GM18868 (cell line): Measurements from ENCODE around the gene SRA1.
A peak's percentile ranks its signal among the peaks of the same experiment; 100 is the strongest.

Experiments
- ATAC-seq: cut with Tn5 transposase; IDR thresholded peaks from one replicate; pipeline ENCODE4 v1.9.1; 2021; ENCODE audit warnings: mild to moderate bottlenecking, moderate library complexity; ENCODE audit not compliant: unreplicated experiment

The SRA1 gene

DNA sequence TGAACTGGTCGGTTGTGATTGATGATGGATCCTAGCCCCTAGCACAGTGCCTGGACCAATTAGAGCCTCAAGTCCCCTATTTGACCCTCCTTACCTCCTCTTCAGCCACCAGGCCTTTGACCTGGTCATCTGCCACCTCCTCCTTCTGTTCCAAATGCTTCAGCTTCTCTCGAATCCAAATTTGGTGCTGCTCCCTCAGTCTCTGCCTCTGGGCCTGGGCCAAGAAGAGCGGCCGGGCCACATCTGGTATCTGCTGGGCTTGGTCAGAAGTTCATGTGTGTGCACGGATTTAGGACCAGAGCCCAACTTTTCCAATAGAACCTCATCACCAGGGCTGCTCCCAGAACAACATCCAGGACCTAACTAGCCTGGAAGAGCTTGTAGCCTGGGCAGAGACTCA is 13.8 kb upstream of the SRA1 start:
- no peak for ATAC-seq

DNA sequence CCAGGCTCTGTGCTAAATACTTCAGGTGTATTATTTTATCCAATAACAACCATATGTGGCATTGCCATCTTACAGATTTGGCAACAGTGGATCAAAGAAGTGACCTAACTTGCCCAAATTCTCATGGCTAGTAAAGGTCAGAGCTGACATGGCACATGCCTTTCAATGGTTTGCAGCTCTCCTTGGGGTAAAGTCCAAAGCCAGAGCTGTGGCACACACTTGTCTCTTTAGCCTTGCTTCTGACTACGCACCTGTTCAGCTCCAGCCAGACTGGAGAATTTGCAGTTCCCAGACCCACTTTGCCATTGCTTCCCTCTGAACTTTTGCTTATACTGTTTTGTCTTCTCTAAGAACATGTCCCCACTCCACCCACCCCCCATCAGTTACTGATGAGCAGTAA is 13.2 kb upstream of the SRA1 start:
- no peak for ATAC-seq

DNA sequence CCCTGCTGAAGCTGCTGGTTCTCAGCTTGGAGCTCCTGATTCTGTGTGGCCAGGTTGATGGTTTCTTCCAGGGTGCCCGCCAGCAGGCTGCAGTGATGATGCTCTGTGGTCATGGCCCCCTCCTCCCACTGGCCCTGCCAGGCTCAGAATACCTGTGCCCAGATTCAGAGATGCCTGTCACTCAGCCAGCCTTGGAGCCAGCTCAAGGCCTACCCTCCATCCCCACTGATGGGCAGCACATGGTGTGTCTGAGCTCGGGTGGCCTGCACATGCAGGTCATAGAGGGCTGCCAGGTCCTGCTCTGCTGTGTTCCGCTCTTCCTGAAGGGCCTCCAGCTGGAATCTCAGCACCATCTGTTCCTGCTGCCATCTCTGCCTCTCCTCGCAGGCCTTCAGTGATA is 12.8 kb upstream of the SRA1 start:
- ATAC-seq = no peak

DNA sequence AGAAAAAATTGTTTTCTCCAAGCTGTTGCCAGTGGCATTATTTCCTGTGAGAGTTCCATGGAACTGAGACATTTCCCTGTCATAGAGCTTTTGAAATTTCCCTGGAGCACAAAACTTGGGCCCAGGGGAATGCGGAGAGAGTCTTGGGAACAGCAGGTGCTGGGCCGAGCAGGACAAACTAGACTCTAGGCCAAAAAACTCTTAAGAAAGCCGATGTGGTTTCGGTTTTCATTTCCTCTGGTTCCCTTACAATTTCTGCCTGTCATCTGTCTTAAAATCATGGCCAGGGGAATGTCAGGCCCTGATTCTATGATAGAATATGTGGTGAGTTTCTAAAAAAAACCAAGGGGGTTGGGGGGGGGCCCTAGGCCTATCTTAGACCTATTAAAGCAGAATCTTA is 11.9 kb upstream of the SRA1 start:
- ATAC-seq = peak; percentile 26

DNA sequence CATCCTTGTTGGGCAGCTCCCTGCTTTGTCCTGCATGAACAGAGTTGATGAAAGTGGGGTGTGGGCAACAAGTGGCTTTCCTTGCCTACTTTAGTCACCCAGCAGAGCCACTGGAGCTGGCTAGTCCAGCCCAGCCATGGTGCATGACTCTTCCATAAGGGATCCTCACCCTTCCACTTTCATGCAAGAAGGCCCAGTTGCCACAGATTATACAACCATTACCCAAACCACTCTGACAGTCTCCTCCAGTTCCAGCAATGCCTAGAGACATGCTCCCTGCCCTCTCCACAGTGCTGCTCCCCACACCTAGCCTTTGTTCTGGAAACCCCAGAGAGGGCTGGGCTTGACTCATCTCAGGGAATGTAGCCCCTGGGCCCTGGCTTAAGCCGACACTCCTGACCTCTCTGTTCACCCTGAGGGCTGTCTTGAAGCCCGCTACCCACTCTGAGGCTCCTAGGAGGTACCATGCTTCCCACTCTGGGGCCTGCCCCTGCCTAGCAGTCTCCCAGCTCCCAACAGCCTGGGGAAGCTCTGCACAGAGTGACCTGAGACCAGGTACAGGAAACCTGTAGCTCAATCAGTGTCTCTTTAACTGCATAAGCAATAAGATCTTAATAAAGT is 11.3 kb upstream of the SRA1 start:
- no peak for ATAC-seq

DNA sequence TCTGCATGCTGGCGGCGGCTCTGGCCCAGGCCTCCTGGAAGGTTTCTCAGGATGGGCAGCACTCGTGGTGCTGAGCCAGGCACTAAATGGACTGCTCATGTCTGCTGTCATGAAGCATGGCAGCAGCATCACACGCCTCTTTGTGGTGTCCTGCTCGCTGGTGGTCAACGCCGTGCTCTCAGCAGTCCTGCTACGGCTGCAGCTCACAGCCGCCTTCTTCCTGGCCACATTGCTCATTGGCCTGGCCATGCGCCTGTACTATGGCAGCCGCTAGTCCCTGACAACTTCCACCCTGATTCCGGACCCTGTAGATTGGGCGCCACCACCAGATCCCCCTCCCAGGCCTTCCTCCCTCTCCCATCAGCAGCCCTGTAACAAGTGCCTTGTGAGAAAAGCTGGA is 10.6 kb upstream of the SRA1 start:
- no peak for ATAC-seq

DNA sequence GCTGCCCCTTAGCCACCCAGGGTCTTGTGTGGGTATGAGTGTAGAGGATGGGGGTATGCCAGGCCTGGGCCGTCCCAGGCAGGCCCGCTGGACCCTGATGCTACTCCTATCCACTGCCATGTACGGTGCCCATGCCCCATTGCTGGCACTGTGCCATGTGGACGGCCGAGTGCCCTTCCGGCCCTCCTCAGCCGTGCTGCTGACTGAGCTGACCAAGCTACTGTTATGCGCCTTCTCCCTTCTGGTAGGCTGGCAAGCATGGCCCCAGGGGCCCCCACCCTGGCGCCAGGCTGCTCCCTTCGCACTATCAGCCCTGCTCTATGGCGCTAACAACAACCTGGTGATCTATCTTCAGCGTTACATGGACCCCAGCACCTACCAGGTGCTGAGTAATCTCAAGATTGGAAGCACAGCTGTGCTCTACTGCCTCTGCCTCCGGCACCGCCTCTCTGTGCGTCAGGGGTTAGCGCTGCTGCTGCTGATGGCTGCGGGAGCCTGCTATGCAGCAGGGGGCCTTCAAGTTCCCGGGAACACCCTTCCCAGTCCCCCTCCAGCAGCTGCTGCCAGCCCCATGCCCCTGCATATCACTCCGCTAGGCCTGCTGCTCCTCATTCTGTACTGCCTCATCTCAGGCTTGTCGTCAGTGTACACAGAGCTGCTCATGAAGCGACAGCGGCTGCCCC is 10.0 kb upstream of the SRA1 start:
- ATAC-seq = no peak

DNA sequence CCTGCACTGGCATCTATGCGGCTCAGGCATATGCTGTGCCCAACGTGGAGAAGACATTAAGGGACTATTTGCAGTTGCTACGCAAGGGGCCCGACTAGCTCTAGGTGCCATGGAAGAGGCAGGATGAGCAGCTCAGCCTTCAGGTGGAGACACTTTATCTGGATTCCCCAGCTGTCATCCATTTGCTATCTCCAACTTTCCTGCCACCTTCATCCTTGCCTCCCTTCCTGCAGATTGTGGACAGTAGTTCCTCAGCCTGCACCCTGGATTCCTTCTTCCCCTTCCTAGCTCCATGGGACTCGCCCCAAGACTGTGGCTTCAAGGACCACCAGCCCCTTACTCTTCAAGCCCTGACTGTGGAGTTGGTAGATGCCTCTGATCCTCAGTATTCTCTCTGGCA is 9.4 kb upstream of the SRA1 start:
- no peak for ATAC-seq

DNA sequence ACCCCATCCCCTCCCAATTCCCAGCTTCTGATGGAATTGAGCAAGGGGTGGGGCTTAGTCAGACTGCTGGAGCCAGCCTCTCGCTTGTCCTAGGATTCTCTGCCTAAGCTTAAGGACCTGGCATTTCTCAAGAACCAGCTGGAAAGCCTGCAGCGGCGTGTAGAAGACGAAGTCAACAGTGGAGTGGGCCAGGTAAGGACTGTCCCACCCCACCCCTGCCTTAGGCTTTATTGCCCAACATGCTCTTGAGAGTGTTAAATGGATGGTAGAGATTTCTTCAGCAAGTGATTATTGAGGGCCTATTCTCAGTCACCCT is 8.5 kb upstream of the SRA1 start:
- no peak for ATAC-seq

DNA sequence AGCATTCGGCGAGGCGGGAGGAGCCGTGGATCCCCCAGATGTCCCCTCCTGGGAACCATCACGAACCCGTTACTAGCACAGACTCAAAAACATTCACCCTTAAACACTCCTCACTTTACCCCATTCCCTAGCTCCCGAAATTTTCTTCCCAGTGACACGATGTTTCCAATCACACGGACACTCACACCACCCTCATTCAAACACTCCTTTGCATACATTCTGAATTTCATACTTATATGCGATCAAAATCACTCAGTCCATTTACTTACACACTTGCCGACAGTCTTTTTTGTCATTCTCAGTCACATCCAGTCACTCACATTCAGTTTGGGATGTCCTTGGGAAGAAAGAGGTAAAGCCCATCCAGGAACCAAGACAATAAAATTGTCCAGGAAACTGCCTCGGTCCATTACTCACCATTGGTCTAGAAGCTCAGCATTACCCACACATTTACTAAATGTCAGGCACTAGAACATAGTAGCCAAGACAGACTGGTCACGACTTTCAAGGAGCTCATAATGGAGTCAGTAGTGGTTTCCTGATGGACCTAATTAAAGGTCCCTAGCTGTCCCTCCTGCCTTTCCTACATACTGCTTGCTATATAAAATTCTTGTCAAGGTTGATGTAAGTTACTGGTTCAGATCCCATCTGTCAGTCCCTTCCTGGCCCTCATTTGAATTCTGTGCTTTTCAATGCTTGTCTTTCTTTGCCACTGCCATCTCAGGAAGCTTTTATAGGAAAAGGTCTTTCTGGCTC is 7.9 kb upstream of the SRA1 start:
- peak; percentile 0 for ATAC-seq

DNA sequence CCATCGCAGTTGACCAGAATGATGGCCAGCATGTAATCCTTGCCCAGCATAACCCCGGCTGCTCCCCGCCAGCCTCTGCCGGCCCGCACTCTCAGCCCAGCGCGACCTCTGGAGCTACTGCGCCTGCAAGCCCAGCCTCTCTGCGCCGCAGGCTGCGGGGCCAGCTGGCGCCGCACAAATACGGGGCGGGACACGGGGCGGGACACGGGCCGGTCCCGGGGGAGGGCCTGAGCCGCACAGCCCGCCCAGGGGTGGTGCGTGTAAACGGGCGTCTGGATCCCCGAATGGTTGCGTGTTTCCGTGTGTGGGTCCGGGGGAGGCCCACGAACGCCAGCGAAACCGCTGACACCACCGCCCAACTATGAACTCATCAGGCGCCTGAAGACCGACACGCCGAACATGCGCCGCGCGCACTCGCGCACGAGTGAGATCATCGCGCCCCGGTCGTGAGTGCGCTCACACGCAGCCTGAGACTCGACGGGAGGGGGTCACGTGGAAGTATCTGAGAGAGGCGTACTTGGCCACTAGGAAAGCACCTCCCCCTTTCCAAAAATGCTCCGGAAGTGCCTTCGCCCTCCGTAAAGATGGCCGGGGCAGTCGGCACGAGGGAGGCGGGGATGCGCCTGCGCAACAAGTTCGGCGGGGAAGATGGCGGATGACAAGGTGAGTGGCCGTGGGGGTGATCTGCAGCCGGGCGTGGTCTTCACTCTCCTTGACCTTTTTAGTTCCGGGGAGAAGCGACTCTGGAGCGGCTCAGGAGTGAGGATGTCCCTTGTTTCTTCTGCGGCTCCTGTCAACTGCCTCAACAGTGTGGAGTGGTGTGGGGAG is 7.1 kb upstream of the SRA1 start, which contains the start of the genes APBB3 and SLC35A4:
APBB3 (minus strand) TSS at position 403 of the 828 bp plus-strand sequence; CDS start at position 50, 353 bp downstream.
SLC35A4 (plus strand) TSS at position 633 of the 828 bp plus-strand sequence. CDS start 2,342 bp downstream, outside the sequence.
- ATAC-seq = peak; percentile 87

DNA sequence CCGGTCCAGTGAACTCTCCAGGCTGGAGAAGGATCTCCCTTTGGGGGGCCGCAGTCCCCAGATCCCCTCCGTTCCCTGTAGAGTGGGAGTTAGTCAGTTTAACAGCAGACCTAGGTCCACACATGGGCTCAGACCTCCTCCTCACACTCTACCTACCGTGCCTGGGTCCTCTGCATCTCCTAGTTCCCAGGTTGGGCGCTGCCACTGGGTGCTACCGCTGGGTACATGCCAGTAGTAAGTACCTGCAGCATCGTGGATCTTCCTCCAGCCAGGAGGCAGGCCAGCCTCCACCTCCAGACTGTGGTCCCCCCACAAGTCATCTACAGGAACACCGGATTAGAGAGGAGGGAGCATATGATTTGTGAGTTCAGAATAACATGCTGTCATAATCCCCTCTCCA is 6.3 kb upstream of the SRA1 start:
- ATAC-seq = no peak

DNA sequence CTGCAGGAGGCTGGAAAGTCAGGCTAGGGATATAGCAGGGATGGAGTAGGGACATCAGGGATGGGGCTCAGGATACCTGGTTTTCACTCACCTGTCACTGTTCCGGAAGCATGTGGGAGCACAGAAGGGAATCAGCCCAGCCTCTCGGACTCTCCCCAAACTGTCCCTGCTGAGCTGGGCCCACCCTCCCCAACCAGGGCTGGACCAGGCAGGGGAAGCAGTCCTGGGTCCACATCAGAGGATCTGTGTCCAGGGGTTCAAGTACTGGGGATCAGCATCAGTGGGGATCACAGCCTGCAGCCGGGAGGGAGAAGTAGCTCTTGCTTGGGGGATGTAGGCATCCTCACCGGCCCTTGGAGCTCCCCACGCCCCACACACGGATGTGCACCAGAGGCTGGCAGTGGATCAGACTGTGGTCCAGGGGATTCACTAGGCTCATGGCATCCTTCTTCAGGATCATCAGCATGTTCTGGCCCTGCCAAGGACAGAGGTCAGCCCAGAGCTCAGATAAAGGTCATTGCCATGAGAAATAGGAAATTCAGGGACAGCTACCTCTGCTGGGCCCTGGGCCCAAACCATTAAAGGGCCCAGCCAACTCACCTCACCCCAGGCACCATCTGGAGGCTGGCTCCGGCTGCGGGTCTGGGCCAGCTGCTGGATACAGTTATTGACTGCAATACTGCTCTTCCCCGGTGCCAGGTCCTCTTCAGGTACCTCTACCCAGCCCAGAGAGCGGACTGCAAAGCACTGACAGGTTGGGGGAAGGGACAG is 4.7 kb upstream of the SRA1 start:
- no peak for ATAC-seq

DNA sequence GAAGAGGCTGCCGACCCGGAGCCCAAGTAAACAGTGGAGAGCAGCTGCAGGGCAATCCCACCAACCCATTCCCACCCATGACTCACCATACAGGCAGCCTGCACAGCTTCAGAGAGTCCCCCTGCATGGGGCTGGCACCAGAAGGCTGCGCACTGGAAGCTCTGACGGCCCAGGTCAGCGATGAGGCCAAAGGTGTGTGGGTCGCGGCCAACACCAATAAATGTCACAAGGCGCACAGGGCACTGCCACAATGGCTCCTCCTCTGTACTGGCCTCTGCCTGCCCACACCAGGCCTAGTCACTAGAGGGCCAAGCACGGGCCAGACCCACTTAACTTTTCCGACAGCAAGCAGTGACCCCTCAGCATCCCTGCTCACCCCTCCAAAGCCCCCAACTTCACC is 3.0 kb upstream of the SRA1 start:
- no peak for ATAC-seq

DNA sequence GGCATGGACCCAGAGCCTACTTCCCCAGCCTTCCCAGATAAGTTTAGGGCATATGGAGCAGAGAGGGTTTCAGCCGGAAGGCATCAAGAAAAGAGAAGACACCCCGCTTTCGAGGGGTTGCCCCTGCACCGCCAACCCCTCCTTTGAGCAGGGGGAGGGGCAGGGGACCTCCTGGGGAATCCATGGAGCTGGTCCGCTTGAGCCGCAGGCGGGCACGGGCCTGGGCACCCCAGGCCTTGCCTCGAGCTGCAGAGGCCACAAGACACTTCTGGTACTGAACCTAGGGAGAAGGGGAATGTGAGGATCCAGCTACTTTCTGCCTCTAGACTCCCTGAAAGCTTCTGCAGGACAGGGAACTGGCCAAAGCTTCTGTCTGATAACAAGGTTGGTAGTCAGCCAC is 1.3 kb upstream of the SRA1 start:
- ATAC-seq = no peak

DNA sequence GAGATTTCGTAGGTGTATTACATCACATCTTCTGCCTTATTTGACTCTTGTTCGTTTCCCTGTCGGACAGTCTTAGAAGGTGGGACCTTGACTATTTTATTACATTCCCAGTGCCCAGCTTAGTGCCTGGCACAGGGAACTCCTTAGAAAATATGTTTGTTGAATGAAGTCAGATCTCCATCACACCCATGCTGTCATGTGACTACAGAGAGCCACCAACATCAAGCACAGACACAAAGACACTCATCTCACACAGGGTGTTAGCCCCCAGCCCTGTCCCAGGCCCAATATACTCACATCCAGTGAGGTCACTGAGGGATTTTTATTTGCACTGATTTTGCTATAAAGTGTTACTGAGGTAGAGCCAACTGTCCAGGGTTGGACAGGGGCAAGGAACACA is 692 bp upstream of the SRA1 start:
- ATAC-seq = no peak

DNA sequence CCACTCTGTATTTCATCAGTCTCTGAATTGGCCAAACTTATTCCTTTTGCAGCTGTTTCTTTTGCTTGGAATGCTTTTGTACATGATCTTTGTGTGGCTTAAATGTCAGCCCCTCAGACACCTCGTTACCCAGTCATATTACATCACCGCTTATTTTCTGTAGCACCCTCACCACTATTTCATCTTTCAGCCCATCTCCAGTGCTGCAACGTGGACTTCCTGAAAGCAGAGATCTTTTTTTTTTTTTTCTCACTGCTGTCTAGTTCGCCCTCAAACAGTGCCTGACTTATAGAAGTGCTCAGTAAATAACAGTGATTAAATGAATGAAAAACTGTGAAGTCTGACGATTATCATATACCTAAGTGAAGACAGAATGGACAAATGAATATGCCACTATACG is 835 bp downstream of the SRA1 start:
- no peak for ATAC-seq

DNA sequence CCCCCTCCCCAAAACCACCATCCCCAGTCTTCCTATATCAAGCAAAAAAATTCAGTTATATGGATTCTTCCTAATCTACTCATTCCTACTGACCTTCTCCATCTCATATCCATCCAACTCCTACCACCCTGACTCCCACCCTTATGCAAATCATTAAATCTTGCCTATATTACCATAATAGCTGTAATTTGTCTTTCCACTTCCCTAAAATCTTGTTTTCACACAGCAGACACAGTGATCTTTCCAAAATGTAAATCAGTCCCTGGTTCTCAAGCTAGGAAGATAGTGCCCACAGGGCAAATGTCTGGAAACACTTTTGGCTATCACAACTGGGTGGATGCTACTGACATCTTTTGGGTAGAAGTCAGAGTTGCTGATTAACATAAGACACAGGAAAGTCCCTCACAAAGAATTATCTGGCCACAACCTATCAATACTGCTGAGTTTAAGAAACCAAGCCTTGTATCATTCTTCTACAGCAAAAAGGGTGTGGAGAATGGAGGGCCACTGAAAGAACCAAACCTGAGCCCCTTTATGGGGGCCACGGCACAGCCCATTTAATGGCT is 1.4 kb downstream of the SRA1 start:
- ATAC-seq = no peak

DNA sequence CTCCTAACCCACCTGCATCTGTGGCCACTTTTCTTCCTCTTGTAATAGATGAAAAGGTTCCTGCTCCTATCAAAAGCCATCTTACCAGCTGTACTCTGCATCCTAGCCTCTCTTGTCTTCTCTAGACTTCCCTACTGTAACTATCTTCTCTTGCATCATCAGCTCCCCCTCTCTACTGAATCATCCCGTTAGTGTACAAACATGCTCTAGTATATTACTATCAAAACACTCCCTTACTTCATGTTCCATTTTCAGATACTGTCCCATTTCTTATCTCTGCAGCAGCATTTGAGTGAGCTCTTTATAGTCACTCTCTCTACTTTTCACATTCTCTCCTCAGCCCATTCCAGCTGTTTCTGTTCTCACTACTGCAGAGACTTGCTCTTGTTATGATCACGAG is 2.8 kb downstream of the SRA1 start:
- no peak for ATAC-seq

DNA sequence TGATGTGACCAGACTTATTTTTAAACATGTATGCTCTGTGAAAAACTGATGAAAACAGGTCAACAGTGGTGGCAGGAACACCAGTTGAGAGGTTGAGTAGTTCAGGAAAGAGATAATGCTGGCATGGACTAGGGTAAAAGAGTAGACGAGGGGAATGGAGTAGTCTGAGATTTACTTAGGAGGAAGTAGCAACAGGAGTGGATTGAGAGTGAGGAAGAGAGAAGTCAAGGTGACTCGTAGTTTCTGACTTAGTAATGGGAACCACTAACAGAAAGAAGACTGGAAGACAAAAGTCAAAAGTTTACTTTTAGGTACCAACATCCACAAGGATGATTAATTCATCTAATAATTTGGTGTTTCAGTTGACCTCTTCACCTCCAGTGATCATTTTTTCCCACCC is 3.6 kb downstream of the SRA1 start:
- ATAC-seq = no peak
